Activated CD8-positive, alpha-beta memory T cell treated with anti-CD3 and anti-CD28 coated beads, Interleukin-2, amount 10 ng/mL, durations not matched to agents 7 days and 5 days (primary cell): ENCODE results near the gene CKB. TPM values are rescaled to one million over a fixed set of nuclear protein-coding genes. Genes with fewer than 3 reads are reported as not detected.

Experiments
- ATAC-seq: fragments of 150-1000 bp; cut with Tn5 transposase; one replicate; pipeline ENCODE4 v1.10.0; 2021; ENCODE audit warnings: moderate library complexity
- CTCF ChIA-PET: fragments of 350-600 bp; sonication (Branson Sonifier 250); formaldehyde crosslinking; loops from one replicate; lab custom pipeline; 2021; ENCODE audit warnings: antibody characterized with exemption; lab: Charles Lee
- DNase-seq: peaks from one replicate; pipeline ENCODE4 v3.0.0-alpha.2; 2020
- H3K27ac Mint-ChIP-seq: one replicate; pipeline ENCODE4 v1.8.0; 2021; ENCODE audit warnings: mild to moderate bottlenecking, mixed read lengths
- H3K27me3 Mint-ChIP-seq: one replicate; pipeline ENCODE4 v1.8.0; 2021; ENCODE audit warnings: mixed read lengths
- H3K36me3 Mint-ChIP-seq: one replicate; pipeline ENCODE4 v1.8.0; 2021; ENCODE audit warnings: mild to moderate bottlenecking, mixed read lengths
- H3K4me1 Mint-ChIP-seq: one replicate; pipeline ENCODE4 v1.8.0; 2021; ENCODE audit warnings: mixed read lengths
- H3K4me3 Mint-ChIP-seq: one replicate; pipeline ENCODE4 v1.8.0; 2021; ENCODE audit warnings: mild to moderate bottlenecking, moderate library complexity, mixed read lengths
- H3K9me3 Mint-ChIP-seq: one replicate; pipeline ENCODE4 v1.8.0; 2022; ENCODE audit warnings: low read depth, mixed read lengths
- total RNA-seq, 2 experiments: library from RNA; stranded (reverse); gene quantifications; one replicate each; pipeline ENCODE4 v1.2.3, GENCODE V29; 2021

The CKB gene
- total RNA-seq, 2 experiments from 2014 or later = 1.2 to 6.1 TPM

DNA sequence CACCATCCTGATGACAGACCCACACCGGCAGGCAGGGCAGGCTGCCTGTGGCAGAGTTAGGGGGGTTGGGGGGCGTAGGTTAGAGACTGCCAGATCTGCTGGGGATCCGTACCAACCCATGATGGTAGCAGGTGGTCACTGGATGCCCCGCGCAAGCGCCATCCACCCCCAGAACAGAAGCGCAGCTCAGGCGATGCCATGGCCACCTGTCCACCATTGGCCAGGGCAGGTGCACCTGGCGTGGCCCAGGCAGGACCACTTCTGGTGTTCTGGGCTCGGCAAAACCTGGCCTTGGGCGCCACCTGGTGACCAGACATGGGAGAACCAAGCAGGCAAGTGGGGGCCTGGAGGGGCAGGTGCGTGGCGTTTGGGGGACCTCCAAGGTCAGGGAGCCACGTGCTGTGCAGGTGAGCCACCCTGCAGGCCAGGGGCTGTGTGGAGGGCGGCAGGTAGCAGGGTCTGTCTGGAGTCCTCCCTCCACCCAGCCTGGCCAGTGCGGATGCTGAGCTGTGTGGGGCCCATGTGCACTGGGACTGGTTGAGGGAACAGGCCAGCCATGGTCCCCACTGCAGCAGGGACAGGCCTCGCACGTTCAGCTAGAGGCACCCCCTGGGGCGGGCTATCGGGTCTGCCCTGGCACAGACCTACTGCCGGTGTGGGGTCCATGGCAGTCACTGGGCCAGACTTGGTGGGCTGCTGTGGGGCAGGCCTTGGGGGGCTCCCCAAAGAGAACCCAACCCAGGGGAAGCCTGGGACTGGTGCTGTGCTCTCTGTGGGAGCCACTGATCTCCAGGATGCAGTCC is 24.2 kb upstream of the CKB start:
- peak; percentile 77 for ATAC-seq
- CTCF ChIA-PET = interaction anchor here (0.6 to 7.9 kb wide), 17 partner anchors 10 to 1866 kb away, joined by 3 to 79 read pairs (median 3); partner anchors contain the start of genes BAG5 and COA8
- Mint-ChIP-seq H3K4me3 (no peak overlapping the region), H3K27ac (no peak overlapping the region), H3K36me3 (no peaks in the 10 kb centered on the region), H3K9me3 (no peaks in the 10 kb centered on the region), H3K27me3 (no peaks in the 10 kb centered on the region), H3K4me1 (peaks cover 3% of the 10 kb centered on the region)
- peak; percentile 79 for DNase-seq

GRCh38 chr14:103545915-103546651 is 23.5 kb upstream of the CKB start:
- DNase-seq (no peak), ATAC-seq (no peak)
- Mint-ChIP-seq H3K36me3 (no peaks in the 10 kb centered on the region), H3K9me3 (no peaks in the 10 kb centered on the region), H3K27ac (no peak overlapping the region), H3K4me3 (no peak overlapping the region), H3K27me3 (no peaks in the 10 kb centered on the region), H3K4me1 (no peaks in the 10 kb centered on the region)
- CTCF ChIA-PET = interaction anchor here (0.6 to 7.9 kb wide), 7 partner anchors 15 to 1865 kb away, joined by 3 to 79 read pairs (median 3); no protein-coding TSS in a partner anchor

DNA sequence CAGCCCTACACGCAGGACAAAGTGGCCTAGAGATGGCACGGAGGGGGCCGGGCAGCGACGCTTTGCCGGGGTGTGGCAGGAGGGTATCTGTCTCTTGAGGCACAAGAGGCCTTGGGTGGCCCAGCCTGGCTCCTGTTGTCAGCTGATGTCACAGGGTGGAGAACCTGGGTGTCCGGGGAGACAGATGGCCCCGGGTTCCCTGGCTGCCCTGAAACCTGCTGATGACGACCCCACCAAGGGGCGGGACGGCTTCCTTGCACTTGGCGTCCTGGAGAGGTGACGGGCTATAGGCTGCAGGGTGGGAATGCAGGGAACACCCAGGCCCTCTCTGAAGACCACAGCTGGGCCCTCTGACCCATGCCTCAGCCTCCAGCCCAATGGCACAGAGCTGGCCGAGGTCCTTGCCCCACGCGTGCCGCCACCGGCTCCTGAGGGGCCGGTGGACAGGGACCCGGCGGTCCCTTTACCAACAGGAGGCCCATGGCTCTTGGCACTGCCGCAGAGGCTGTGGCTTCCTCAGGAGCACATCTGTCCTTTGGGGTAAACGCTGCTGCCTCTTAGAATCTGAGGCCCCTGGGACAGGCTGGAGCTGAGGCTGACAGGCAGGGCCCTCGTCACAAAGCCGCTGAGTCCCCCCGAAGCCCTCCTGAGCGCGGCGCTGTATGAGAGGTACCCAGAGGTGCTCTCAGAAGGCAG is 22.7 kb upstream of the CKB start:
- Mint-ChIP-seq H3K36me3 (no peaks in the 10 kb centered on the region), H3K9me3 (no peaks in the 10 kb centered on the region), H3K27ac (no peak overlapping the region), H3K27me3 (no peaks in the 10 kb centered on the region), H3K4me3 (no peak overlapping the region), H3K4me1 (no peaks in the 10 kb centered on the region)
- no peak for DNase-seq
- CTCF ChIA-PET = interaction anchor here (1.1 to 7.9 kb wide), 2 partner anchors 16 to 27 kb away, joined by 3 to 79 read pairs; no protein-coding TSS in a partner anchor
- ATAC-seq = no peak

GRCh38 chr14:103544388-103545218 is 22.0 kb upstream of the CKB start:
- Mint-ChIP-seq H3K27me3 (no peaks in the 10 kb centered on the region), H3K9me3 (no peaks in the 10 kb centered on the region), H3K27ac (no peak overlapping the region), H3K4me1 (no peaks in the 10 kb centered on the region), H3K36me3 (no peaks in the 10 kb centered on the region), H3K4me3 (no peak overlapping the region)
- DNase-seq (no peak), ATAC-seq (no peak)
- CTCF ChIA-PET = interaction anchor here (1.1 to 7.9 kb wide), 2 partner anchors 17 to 26 kb away, joined by 3 to 79 read pairs; no protein-coding TSS in a partner anchor

- H3K4me1 Mint-ChIP-seq = no peaks in the 10 kb centered on the region
- no peak for ATAC-seq
Measured at GRCh38 chr14:103543721-103544387, 21.2 kb upstream of the CKB start.

GRCh38 chr14:103543140-103543539 is 20.5 kb upstream of the CKB start:
- H3K36me3 Mint-ChIP-seq = no peaks in the 10 kb centered on the region
- CTCF ChIA-PET = interaction anchor here (7.9 kb wide), 1 partner anchor 25 kb away, joined by 79 read pairs; no protein-coding TSS in a partner anchor
- ATAC-seq = no peak

More at GRCh38 chr14:103543721-103544387, 21.2 kb upstream of the CKB start:
- CTCF ChIA-PET = interaction anchor here (7.9 kb wide), 1 partner anchor 25 kb away, joined by 79 read pairs; no protein-coding TSS in a partner anchor
- Mint-ChIP-seq H3K27me3 (peaks cover 2% of the 10 kb centered on the region), H3K4me3 (no peak overlapping the region), H3K36me3 (no peaks in the 10 kb centered on the region), H3K27ac (no peak overlapping the region), H3K9me3 (no peaks in the 10 kb centered on the region)
- no peak for DNase-seq

DNA sequence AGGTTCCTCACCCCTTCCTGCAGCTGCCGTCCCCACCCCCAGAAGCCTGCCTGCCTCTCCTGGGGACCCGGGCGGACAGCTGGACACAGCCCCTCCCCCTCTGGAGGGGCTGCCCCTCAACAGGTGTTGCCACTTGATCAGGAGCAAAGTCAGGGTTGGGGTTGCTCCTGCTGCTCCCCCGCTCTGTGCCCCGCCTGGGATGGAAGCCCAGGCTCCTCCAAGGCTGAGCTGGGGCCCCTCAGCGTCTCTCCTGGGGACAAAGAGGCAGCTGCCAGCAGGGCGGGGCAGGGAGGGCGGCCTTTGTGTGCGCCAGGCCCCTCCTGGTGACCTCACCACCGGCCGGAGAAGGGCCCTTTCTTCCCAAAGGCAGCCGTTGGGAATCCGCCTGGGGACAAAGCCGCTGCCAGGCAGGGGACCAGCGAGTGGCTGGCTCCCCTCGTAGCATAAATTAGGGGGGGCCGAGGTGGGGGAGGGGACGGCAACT is 20.0 kb upstream of the CKB start:
- CTCF ChIA-PET = interaction anchor here (7.9 kb wide), 1 partner anchor 24 kb away, joined by 79 read pairs; no protein-coding TSS in a partner anchor
- H3K27me3 Mint-ChIP-seq = peaks cover 2% of the 10 kb centered on the region

More at GRCh38 chr14:103543140-103543539, 20.5 kb upstream of the CKB start:
- Mint-ChIP-seq H3K4me1 (no peaks in the 10 kb centered on the region), H3K27ac (no peak overlapping the region), H3K4me3 (no peak overlapping the region), H3K9me3 (no peaks in the 10 kb centered on the region), H3K27me3 (peaks cover 2% of the 10 kb centered on the region)
- DNase-seq = no peak

GRCh38 chr14:103541709-103542604 is 19.3 kb upstream of the CKB start:
- H3K27ac Mint-ChIP-seq = no peak overlapping the region

More for the DNA sequence above, 20.0 kb upstream of the CKB start:
- Mint-ChIP-seq H3K9me3 (no peaks in the 10 kb centered on the region), H3K27ac (no peak overlapping the region), H3K4me3 (no peak overlapping the region), H3K4me1 (no peaks in the 10 kb centered on the region), H3K36me3 (no peaks in the 10 kb centered on the region)
- no peak for ATAC-seq
- DNase-seq = no peak

DNA sequence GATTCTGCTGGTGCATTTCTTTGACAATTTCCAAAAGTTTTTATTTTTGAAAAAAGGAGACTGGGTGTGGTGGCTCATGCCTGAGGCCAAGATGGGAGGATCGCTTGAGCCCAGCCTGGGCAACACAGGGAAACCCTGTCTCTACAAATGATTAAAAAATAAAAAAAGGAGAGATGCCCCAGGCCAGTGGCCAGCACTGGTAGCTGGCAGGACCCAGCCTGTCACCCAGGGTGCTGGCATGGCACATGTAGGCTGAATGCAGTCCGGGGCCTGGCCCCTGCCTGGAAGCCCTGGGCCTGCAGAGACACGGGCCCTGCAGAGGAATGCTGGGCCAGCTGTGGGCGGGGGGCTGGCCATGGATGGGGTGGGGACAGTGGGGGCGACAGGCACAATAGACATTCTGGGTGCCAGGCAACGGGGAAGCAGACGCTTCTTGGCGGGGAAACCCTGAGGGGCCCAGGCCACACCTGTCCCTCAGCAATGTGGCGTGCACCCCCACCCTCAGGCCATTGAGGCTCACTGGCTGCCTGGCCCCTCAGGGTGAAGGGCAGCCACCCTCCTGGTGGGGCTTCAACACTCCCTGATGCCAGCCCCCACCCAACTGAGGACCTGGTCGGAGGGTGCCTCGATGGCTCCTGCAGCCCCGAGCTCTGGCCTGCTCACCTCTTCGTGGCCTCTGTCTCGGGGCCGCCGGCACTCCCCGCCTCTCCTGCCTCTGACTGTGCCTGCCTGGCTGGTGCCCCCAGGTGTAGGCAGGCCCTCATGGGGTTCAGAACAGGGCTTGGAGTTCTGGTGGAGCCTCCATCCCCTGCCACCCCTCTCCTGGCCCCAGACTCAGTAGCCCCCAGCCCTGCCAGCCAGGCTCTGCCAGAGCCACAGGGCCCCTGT is 18.4 kb upstream of the CKB start:
- no peak for DNase-seq
- Mint-ChIP-seq H3K36me3 (no peaks in the 10 kb centered on the region), H3K9me3 (no peaks in the 10 kb centered on the region), H3K4me1 (no peaks in the 10 kb centered on the region), H3K4me3 (no peak overlapping the region), H3K27ac (no peak overlapping the region), H3K27me3 (peaks cover 2% of the 10 kb centered on the region)
- ATAC-seq = no peak
- CTCF ChIA-PET = interaction anchor here (1.2 to 2.3 kb wide), 2 partner anchors 19 to 23 kb away, joined by 4 to 12 read pairs; partner anchors contain the start of gene CKB

More at GRCh38 chr14:103541709-103542604, 19.3 kb upstream of the CKB start:
- no peaks in the 10 kb centered on the region for H3K9me3 Mint-ChIP-seq
- H3K4me3 Mint-ChIP-seq = no peak overlapping the region
- H3K27me3 Mint-ChIP-seq = peaks cover 2% of the 10 kb centered on the region
- no peaks in the 10 kb centered on the region for H3K36me3 Mint-ChIP-seq
- no peak for DNase-seq
- CTCF ChIA-PET = interaction anchor here (7.9 kb wide), 1 partner anchor 23 kb away, joined by 79 read pairs; no protein-coding TSS in a partner anchor
- ATAC-seq = no peak
- no peaks in the 10 kb centered on the region for H3K4me1 Mint-ChIP-seq
